HG03571 (cell line): ENCODE results near the gene TEX13D.

Experiments used
- ATAC-seq: cut with Tn5 transposase; IDR thresholded peaks from one replicate; pipeline ENCODE4 v1.9.1; 2021; ENCODE audit not compliant: unreplicated experiment

TEX13D gene

DNA sequence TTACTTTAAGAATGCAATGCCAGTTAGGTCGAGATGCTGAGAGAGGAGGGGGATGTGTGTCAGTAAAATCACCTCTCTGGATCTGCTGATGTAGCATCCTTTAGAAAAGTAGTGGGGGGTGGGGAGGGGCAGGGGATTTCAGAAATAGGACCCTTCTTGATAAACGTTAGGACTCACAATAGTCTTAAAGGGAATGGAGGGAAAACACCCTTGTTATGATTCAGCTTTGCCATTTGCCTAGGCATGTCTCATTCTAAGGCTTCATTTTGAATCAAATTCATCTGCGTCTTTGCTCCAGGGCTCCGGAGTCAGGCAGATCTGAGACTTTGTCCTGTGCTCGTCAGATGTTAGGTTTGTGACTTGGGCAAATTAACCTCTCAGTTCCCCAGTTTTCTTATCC, 14.8 kb downstream of the TEX13D start:
- no peak for ATAC-seq

DNA sequence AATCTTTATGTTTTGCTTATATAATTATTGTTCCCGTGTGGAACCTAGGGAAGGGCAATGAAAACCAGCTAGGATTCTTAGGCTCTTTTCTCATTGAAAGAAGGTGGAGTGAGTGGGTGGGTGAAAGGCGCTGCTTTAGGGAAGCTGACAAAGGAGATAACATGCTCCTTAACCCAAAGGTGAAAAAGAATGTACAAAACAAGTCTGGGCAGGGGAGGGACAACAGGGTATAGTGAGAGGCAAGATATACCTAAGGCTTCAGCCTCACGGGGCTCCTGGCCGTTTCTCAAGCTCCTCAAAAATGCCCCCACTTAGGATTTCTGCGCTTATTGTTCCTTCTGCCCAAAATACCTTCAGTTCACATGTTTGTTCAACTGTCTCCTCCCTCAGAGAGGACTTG, 15.7 kb downstream of the TEX13D start:
- no peak for ATAC-seq

DNA sequence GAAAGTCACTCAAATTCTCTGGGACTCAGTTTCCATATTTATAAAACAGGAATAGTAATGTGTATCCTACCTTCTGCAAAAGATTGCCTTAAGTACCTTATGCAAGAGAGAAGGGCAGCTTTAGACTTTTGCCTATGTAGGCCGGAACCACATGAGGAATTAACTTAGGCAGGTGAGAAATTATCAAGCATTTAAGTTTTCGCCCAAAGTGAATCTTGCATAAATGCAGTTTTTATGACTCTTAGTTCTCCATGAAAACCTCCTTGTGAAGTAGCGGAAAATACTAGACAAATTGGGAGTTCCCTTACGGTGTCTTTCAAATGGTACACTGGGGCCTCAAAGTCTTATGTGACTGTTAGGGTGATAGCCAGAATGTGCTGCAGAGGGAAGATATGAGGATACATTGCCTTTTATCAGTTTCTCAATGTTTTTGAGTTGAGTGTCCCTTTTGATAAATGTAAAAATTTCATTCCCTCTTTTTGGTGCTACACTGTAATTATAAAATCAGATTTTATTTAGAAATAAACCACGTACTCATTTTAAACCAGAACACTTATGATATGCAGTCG, 16.5 kb downstream of the TEX13D start:
- ATAC-seq, result no peak

DNA sequence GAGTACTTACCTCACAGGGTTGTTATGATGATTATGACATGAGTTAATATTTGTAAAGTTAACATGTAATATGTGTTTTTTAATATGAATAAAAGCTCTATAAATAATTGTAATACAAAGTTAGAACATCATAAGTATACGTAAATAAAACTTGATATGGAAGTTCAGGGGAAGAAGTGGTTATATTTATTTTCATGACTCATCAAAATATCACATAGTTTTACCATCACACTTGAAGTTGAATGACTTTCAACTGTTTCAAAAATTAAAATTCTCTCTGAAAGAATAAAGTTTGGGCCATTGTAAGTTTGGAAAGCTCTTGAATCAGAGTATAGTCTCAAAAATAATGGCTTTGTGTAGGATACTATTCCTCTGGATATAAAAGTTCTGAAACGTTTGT, 22.2 kb downstream of the TEX13D start:
- no peak for ATAC-seq

DNA sequence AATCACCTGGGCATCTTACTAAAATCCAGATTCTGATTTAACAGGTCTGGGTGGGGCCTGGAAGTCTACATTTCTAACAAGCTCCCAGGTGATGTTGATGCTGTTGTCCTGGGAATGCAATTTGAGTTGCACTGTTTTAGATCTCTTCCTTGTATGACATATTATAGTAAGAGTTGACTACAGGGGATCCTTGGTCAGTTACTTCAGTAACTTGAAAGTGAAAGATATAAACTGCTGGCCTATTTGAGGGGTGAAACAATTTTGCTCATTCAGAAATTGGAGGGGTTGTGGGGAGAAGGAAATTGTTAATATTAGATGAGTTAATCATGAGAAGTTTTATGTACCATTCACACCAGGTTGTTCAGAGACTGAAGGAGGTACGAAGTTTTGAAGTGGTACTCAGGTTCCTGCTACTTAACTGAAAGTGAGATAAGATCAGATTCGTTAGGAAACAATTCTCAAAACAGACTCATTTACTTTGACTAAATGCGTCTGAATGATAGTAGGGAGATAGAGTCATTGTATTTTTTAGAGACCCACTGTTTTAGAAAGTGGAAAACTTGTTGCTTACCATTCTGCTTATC, 26.4 kb downstream of the TEX13D start:
- no peak for ATAC-seq

DNA sequence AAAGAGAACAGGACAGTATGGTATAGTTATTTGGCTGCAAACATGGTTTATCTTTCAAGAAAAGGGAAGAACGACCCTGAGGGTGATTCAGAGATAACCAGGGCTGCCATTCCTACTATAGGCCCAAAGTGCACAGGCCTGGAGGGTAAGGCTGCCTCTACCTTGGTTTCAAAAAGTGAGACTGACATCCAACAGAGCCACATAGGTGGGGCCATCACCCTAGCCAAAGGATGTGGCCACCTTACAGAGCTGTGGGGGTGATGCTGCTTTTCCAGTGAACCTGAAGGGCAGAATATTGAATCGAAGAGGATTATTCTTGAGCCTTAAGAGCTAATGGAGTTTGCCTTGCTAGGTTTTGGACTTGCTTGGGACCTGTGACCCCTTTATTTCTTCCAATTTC, 29.6 kb downstream of the TEX13D start:
- no peak for ATAC-seq

DNA sequence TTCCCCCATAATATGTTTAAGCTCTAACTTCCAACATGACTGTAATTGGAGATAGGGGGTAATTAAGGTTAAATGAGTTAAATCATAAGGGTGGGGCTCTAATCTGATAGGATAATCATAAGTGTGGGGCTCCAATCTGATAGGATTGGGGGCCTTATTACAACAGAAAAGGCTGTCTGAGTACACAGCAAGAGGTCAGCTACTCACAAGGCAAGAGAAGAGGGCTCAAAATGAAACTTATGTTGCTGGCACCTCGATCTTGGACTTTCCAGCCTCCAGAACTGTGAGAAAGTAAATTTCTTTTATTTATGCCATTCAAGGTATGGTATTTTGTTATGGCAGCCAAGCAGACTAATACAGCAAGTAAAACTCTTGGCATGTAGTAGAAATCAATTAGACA, 30.3 kb downstream of the TEX13D start:
- ATAC-seq, result no peak

DNA sequence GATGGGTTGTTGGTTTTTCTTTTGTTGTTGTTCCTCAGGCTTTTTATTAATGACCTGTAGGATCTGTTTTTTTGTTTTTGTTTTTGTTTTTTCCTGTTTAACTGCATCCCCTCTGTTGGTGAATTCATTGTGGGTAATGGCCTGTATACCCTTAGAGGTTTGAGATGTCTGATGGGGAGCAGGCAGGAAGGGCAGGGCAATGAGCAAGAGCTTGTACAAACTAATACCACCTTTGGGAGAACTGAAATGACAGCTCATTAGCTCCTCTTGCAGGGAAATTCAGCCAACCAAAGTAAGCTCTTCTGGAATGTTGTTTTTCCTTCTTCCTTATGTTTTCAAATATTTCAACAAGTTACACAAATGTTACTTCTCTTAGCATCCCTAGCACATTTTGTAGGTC, 37.3 kb downstream of the TEX13D start:
- ATAC-seq, result no peak

DNA sequence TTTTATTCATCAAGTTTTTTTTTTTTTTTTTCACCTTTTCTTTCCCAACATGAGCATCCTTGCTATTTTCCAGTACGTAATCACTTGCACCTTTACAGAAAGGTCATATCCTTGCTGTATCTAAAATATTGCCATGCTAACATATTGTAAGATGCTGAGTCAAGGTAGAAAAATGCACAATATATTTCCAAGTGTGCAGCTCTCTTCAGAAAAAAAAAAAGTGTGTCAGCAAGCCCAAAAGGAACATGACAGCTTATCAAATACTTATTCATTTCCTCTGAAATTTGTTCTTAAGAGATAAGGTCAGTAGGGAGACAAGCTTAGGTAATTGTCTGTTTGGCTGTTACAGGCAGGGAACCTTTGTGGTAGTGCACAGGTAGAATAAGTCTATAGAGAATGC, 40.9 kb downstream of the TEX13D start:
- ATAC-seq, result no peak

DNA sequence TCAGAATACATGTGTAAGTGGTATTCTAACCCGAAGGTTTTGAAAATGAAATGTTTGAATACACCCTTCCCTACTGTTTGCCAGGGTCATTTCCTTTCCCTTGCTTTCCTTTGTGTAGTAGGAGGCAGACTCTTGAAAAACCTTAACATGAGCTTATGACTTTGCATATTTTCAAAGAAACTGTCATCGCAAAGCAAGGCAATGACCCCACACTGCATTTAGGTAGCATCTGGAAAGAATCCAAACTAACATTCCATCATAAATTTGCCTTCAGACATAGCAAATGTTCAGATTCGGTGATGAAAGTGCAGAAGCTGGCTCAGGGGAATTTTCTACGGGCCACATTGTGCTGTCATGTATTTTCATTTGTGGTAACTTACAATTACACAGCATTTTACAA, 46.2 kb downstream of the TEX13D start:
- no peak for ATAC-seq

DNA sequence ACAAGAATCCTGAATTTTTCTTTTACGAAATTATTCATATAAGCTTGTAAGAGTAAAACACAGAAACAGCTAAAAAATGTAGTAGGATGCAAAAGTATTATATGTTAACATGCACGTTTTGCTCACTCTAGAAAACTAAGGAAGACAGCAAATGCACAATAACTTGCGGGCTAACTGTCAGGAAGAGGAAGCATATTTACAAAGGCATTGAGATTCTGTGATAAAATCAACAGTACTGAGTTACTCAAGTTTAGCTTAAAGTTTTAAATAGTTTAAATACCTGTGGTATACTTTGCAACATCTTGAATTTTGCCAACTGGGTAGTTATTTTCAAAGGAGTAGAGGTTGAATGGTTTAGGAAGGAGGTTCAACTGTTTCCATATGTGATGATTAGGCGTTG, 50.9 kb downstream of the TEX13D start:
- no peak for ATAC-seq

DNA sequence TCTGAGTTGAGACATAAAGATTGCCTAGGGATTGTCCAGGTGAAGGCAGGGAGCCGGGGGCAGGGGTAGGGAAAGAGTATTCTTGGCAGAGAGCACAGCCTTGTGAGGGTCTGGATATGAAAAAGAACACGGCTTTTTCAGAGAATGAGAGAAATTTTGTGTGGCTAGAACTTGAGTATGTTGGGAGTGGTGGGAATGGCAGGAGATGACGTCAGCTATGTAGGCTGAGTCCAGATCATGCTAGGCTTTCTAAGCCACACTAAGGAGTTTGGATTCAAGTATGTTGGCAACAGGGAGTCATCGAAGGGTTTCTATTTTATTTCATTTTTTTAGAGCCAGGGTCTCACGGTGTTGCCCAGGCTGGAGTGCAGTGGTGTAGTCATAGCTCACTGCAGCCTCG, 53.9 kb downstream of the TEX13D start:
- ATAC-seq, result no peak
